ENCODE data around the gene MVB12B. TPM values are rescaled to one million over a fixed set of nuclear protein-coding genes. Genes with fewer than 3 reads are reported as not detected.
"Not testable (repeated sequence)": the region's sequence is repeated elsewhere in the genome, so short reads cannot be mapped to it uniquely, and the experiment has no call there.

Gene MVB12B
- total RNA-seq, 1 donor from 2014 or later: 18.4 TPM

DNA sequence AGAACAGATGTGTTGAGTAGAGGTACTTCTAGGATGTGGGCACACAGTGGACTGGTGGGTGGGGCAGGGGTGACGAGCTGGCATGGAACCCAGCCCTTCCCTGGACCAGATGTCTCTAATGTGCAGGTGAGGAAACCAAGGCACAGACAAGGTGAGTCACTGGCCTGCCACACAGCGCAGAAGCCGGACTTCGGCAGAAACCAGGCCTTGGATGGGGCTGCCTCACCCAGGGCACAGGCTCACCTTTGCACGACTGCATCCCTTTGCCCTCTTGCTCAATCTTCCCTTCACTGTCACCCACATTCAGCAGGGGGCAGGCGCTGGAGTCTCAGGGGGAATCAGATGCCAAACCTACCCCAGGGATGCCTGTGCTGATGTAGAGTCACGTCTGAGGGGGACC, 221.7 kb downstream of the MVB12B start:
- DNase-seq: no peak

DNA sequence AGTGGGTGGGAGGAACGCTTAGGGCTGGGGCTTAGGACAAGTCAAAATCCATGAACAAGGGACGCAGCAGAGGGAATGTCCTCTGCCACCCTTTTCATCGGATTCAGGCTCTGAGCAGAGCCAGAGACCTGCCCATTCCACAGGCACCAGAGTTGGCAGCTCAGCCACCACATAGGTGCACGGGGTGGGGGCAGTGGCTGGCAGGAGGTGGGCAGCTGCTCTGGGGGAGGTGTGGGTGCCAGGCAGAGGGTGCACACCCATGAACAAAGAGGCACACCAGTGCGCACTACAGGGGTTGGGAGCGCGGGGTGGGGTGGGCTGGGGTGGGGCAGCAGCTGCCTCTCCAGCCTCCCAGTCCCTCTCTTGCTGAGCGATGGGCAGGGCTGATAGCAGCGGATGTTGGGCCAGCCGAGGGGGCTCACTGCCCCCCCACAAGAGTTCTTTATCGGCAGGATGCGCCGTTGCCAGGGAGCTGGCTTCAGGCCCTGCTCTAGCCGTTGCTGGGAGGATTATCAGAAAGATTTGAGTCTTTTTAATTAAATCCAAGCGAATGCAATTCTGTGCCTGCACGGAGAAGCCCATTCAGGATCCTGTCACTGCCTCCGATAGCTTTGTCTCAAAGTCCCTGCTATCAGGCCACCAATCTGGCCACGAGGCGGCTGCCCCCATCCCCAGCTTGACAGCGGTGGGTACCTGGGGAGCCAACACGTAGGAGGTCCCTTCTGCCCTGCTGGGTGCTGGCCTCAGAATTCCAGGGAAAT, 222.8 kb downstream of the MVB12B start:
- DNase-seq: no peak

DNA sequence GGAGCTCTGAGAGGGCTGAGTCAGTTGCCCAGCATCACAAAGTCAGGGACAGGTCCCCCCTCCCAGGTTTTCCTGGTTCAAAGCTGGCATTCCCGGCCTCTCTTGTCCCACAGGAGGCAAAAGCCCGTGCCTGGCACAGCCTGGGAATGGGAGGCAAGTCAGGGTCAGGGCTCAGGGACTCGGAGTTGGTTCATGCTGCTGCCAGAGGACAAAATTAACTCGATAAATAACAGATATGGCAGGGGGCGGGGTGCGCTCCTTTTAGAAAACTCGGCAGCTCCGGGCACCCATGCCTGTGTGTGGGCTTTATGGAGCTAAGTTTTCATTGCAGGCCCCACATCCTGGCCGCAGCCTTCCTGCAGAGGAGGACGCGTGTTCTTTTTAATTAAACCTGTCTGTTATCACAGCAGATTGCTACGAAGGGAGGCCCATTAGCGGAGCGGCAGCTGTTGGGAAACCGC, 224.3 kb downstream of the MVB12B start:
- no peak for DNase-seq

DNA sequence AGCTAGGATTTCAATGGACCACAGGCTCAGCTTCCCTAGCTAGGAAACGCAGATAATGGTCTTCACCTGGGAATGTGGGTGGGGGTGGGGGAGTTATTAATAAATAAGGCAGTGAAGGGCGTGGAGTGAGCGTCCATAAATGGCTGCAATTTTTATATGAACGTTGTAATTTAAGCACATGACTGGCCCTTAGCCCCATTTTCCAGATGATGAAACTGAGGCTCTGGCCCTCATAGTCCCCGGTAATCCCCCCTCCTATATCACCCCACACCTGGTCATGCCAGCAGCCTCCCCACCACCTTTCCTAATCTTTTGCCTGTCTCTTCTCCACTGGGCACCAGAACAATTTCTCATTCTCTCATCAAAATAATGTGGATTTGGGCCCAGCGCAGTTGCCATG, 225.2 kb downstream of the MVB12B start:
- DNase-seq: no peak

DNA sequence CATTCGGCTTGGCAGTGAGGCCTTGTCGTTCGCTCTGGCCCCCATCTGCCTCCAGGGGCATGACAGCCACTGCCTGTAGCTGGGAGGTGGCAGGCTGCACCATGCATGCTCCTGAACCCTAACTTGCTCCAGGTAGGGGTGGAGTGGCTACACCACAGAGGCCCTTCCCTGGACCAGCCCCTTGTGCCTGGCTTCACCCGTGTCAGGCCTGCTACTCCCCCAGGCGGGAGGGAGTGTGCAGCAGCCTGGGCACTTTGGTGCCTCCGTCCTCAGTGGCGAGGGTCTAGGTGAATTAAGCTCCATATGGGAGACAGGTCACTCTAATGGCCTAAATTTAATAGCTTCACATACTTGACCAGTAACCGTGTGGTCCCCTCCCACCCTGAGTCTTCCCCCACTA, 227.7 kb downstream of the MVB12B start:
- DNase-seq: no peak

DNA sequence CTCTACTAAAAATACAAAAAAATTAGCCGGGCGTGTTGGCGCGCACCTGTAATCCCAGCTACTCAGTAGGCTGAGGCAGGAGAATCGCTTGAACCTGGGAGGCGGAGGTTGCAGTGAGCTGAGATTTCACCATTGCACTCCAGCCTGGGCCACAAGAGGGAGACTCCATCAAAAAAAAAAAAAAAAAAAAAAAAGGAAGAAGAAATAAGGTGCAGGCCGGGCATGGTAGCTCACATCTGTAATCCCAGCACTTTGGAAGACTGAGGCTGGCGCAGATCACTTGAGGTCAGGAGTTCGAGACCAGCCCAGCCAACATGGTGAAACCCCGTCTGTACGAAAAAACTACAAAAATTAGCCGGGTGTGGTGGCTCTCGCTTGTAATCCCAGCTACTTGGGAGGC, 228.8 kb downstream of the MVB12B start:
- not testable (repeated sequence) for DNase-seq

Measured in dermis blood vessel endothelial cell (primary cell).